Measurements from ENCODE around the gene POU2F3. TPM values are rescaled to one million over a fixed set of nuclear protein-coding genes. Genes with fewer than 3 reads are reported as not detected.

The POU2F3 gene
- total RNA-seq, 1 experiment from 2014 or later: 0.62 TPM

DNA sequence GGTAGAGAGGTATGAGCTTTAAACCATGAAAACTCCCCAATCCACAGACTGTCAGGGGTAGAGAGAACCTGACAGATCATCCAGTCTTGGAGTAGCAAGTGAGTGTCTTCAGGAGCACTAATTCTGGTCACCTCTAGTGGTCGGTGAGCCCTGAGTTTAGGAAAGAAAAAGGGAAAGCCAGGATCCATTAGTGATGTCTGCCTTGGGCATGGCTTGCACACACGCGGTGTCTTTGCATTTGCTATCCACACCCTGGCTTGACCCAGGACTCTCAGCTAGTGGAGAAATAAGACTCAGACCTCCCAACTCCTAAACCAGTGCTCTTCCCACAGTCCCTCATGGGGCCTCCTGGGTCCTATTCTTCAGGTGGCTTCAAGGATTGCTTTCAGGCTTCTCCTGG, 19.3 kb downstream of the POU2F3 start:
- intact Hi-C loops (cut with micrococcal nuclease): no loop called here
- ATAC-seq (no peak), DNase-seq (no peak)
- no peak overlapping the region for H2AFZ ChIP-seq (ENCODE audit: low read length)
- H3K4me1 ChIP-seq (ENCODE audit: insufficient read depth, low read length): no peaks in the 10 kb centered on the region
- no peak overlapping the region for H3K4me2 ChIP-seq (ENCODE audit: low read length)
- BruUV-seq (replicated peaks): no TSS peak
- H3K9ac ChIP-seq (ENCODE audit: low read length): no peak overlapping the region
- H3K27me3 ChIP-seq (ENCODE audit: low read length): peaks cover 67% of the 10 kb centered on the region
- H3K9me3 ChIP-seq (ENCODE audit: low read length): no peaks in the 10 kb centered on the region
- no peaks in the 10 kb centered on the region for H3K79me2 ChIP-seq (ENCODE audit: low read length)
- no peak overlapping the region for H3K27ac ChIP-seq (ENCODE audit: low read length)
- H3K36me3 ChIP-seq (ENCODE audit: low read depth, low read length): no peaks in the 10 kb centered on the region
- H3F3A ChIP-seq (ENCODE audit: low read length, unreplicated experiment): no peaks in the 10 kb centered on the region
- TF ChIP-seq EZH2phosphoT487 (IDR thresholded peaks at IDR 0.05; ENCODE audit: borderline replicate concordance, low read length): no peak
- TF ChIP-seq CTCF (conservative IDR thresholded peaks at IDR 0.05; ENCODE audit: low read depth, low read length): no peak
- TF ChIP-seq EZH2 (IDR thresholded peaks at IDR 0.05; ENCODE audit: low read length, unreplicated experiment): no peak
- CTCF ChIA-PET: interaction anchor here (1.1 kb wide), 1 partner anchor 41 kb away, joined by 3 read pairs; no protein-coding TSS in a partner anchor
- no peak overlapping the region for H3K4me3 ChIP-seq (ENCODE audit: low read length)
- no peaks in the 10 kb centered on the region for H4K20me1 ChIP-seq (ENCODE audit: low read length)
- POLR2A ChIA-PET (ENCODE audit: unreplicated experiment): no interaction called here
- no peaks in the 10 kb centered on the region for H3K9me2 ChIP-seq (replicated peaks; ENCODE audit: low read length)

- no peaks in the 10 kb centered on the region for H4K20me1 ChIP-seq (ENCODE audit: low read length)
- TF ChIP-seq CTCF (conservative IDR thresholded peaks at IDR 0.05; ENCODE audit: low read depth, low read length): no peak
- no peak for TF ChIP-seq EZH2phosphoT487 (IDR thresholded peaks at IDR 0.05; ENCODE audit: borderline replicate concordance, low read length)
- no peak for TF ChIP-seq EZH2 (IDR thresholded peaks at IDR 0.05; ENCODE audit: low read length, unreplicated experiment)
- H3K79me2 ChIP-seq (ENCODE audit: low read length): no peaks in the 10 kb centered on the region
- ATAC-seq (no peak), DNase-seq (no peak)
- POLR2A ChIA-PET (ENCODE audit: unreplicated experiment): no interaction called here
- no peak overlapping the region for H3K4me3 ChIP-seq (ENCODE audit: low read length)
- H3K4me1 ChIP-seq (ENCODE audit: insufficient read depth, low read length): no peaks in the 10 kb centered on the region
- H3K27ac ChIP-seq (ENCODE audit: low read length): no peak overlapping the region
- peaks cover 69% of the 10 kb centered on the region for H3K27me3 ChIP-seq (ENCODE audit: low read length)
- intact Hi-C loops (cut with micrococcal nuclease): no loop called here
- BruUV-seq (replicated peaks): no TSS peak
- no peaks in the 10 kb centered on the region for H3K36me3 ChIP-seq (ENCODE audit: low read depth, low read length)
- no peaks in the 10 kb centered on the region for H3K9me3 ChIP-seq (ENCODE audit: low read length)
- CTCF ChIA-PET: interaction anchor here (1.1 kb wide), 1 partner anchor 40 kb away, joined by 3 read pairs; no protein-coding TSS in a partner anchor
- H2AFZ ChIP-seq (ENCODE audit: low read length): no peak overlapping the region
- H3K9me2 ChIP-seq (replicated peaks; ENCODE audit: low read length): no peaks in the 10 kb centered on the region
- H3K4me2 ChIP-seq (ENCODE audit: low read length): no peak overlapping the region
- no peaks in the 10 kb centered on the region for H3F3A ChIP-seq (ENCODE audit: low read length, unreplicated experiment)
- H3K9ac ChIP-seq (ENCODE audit: low read length): no peak overlapping the region
Observed at GRCh38 chr11:120259988-120260565, 20.1 kb downstream of the POU2F3 start.

GRCh38 chr11:120260616-120261015, 20.7 kb downstream of the POU2F3 start:
- no peaks in the 10 kb centered on the region for H3K4me1 ChIP-seq (ENCODE audit: insufficient read depth, low read length)
- BruUV-seq (replicated peaks): no TSS peak
- no peak overlapping the region for H2AFZ ChIP-seq (ENCODE audit: low read length)
- H3F3A ChIP-seq (ENCODE audit: low read length, unreplicated experiment): no peaks in the 10 kb centered on the region
- ChIA-PET CTCF (no interaction called here), POLR2A (ENCODE audit: unreplicated experiment) (no interaction called here)
- H3K9me2 ChIP-seq (replicated peaks; ENCODE audit: low read length): no peaks in the 10 kb centered on the region
- H3K4me2 ChIP-seq (ENCODE audit: low read length): no peak overlapping the region
- intact Hi-C loops (cut with micrococcal nuclease): no loop called here
- no peaks in the 10 kb centered on the region for H3K79me2 ChIP-seq (ENCODE audit: low read length)
- DNase-seq (no peak), ATAC-seq (no peak)
- H3K4me3 ChIP-seq (ENCODE audit: low read length): no peak overlapping the region
- H4K20me1 ChIP-seq (ENCODE audit: low read length): no peaks in the 10 kb centered on the region
- no peak overlapping the region for H3K27ac ChIP-seq (ENCODE audit: low read length)
- TF ChIP-seq CTCF (conservative IDR thresholded peaks at IDR 0.05; ENCODE audit: low read depth, low read length) (no peak), EZH2phosphoT487 (IDR thresholded peaks at IDR 0.05; ENCODE audit: borderline replicate concordance, low read length) (no peak), EZH2 (IDR thresholded peaks at IDR 0.05; ENCODE audit: low read length, unreplicated experiment) (no peak)
- no peaks in the 10 kb centered on the region for H3K9me3 ChIP-seq (ENCODE audit: low read length)
- H3K36me3 ChIP-seq (ENCODE audit: low read depth, low read length): no peaks in the 10 kb centered on the region
- H3K9ac ChIP-seq (ENCODE audit: low read length): no peak overlapping the region
- peaks cover 69% of the 10 kb centered on the region for H3K27me3 ChIP-seq (ENCODE audit: low read length)
